IMR-90 (cell line): ENCODE measurements around the gene LRRC10B. TPM values are rescaled to one million over a fixed set of nuclear protein-coding genes. Genes with fewer than 3 reads are reported as not detected.
"Not testable (repeated sequence)": the region's sequence is repeated elsewhere in the genome, so short reads cannot be mapped to it uniquely, and the experiment has no call there.

Experiments
- ATAC-seq: fragments of 200-7000 bp; cut with Tn5 transposase; 2 replicates; pipeline ENCODE4 v1.9.1; 2020; ENCODE audit warnings: low read depth, mild to moderate bottlenecking, moderate library complexity
- BruUV-seq: library from RNA; stranded (reverse); fragments of 400-500 nt; replicated peaks from 2 replicates; lab custom pipeline; 2021; lab: Mats Ljungman, UMichigan
- CTCF ChIA-PET: fragments of 300-600 bp; formaldehyde crosslinking; extraction: SDS; loops from one replicate; lab custom pipeline; 2021; ENCODE audit warnings: antibody characterized with exemption; lab: Yijun Ruan, JAX
- POLR2A ChIA-PET: fragments of 300-600 bp; sonication (Branson Sonifier 250); formaldehyde crosslinking; loops from one replicate; lab custom pipeline; 2022; ENCODE audit warnings: antibody characterized with exemption; ENCODE audit not compliant: unreplicated experiment; lab: Charles Lee
- DNase-seq: peaks from one replicate; pipeline ENCODE4 v3.0.0; 2013
- H2AFZ ChIP-seq: replicated peaks from 2 replicates; pipeline ENCODE3; 2013; ENCODE audit warnings: low read length, mild to moderate bottlenecking; ENCODE audit not compliant: poor library complexity
- H2AK5ac ChIP-seq: 2 replicates; pipeline ENCODE4 v1.6.1; 2013; ENCODE audit warnings: low read depth, low read length, inconsistent platforms
- H2AK9ac ChIP-seq: replicated peaks from 2 replicates; pipeline ENCODE3; 2013; ENCODE audit warnings: mild to moderate bottlenecking, low read depth, low read length, moderate library complexity; ENCODE audit not compliant: poor library complexity
- H2BK120ac ChIP-seq: 2 replicates; pipeline ENCODE4 v1.6.1; 2013; ENCODE audit warnings: low read depth, low read length, inconsistent platforms
- H2BK15ac ChIP-seq: 3 replicates; pipeline ENCODE4 v1.6.1; 2013; ENCODE audit warnings: low read depth, low read length, inconsistent platforms
- H2BK20ac ChIP-seq: 2 replicates; pipeline ENCODE4 v1.6.1; 2013; ENCODE audit warnings: low read depth, mild to moderate bottlenecking, inconsistent platforms, low read length, moderate library complexity
- H2BK5ac ChIP-seq: 2 replicates; pipeline ENCODE4 v1.6.1; 2013; ENCODE audit warnings: mild to moderate bottlenecking, low read depth, low read length, inconsistent platforms; ENCODE audit not compliant: poor library complexity, severe bottlenecking
- H3K14ac ChIP-seq: replicated peaks from 2 replicates; pipeline ENCODE4 v1.6.1; 2013; ENCODE audit warnings: low read depth, low read length, inconsistent platforms
- H3K18ac ChIP-seq: 2 replicates; pipeline ENCODE4 v1.6.1; 2013; ENCODE audit warnings: low read depth, low read length, control low read depth
- H3K23ac ChIP-seq: 2 replicates; pipeline ENCODE4 v1.6.1; 2013; ENCODE audit warnings: low read depth, low read length, inconsistent platforms
- H3K27ac ChIP-seq: 2 replicates; pipeline ENCODE4 v1.5.1; 2013; ENCODE audit warnings: mild to moderate bottlenecking, control low read depth, low read length; ENCODE audit not compliant: insufficient read depth
- H3K27me3 ChIP-seq: 2 replicates; pipeline ENCODE4 v1.6.1; 2013; ENCODE audit warnings: low read length; ENCODE audit not compliant: control insufficient read depth, insufficient read depth
- H3K36me3 ChIP-seq: 2 replicates; pipeline ENCODE4 v1.6.1; 2013; ENCODE audit warnings: low read length, mixed read lengths; ENCODE audit not compliant: control insufficient read depth, insufficient read depth
- H3K4ac ChIP-seq: 2 replicates; pipeline ENCODE4 v1.6.1; 2013; ENCODE audit warnings: low read depth, low read length, inconsistent platforms
- H3K4me1 ChIP-seq: 2 replicates; pipeline ENCODE4 v1.6.1; 2013; ENCODE audit warnings: low read length, mixed read lengths; ENCODE audit not compliant: control insufficient read depth, insufficient read depth
- H3K4me2 ChIP-seq: 2 replicates; pipeline ENCODE4 v1.6.1; 2013; ENCODE audit warnings: low read depth, mild to moderate bottlenecking, control low read depth, low read length, moderate library complexity
- H3K4me3 ChIP-seq: 2 replicates; pipeline ENCODE4 v1.5.1; 2013; ENCODE audit warnings: low read depth, mild to moderate bottlenecking, control low read depth, low read length, moderate library complexity; ENCODE audit not compliant: insufficient read depth
- H3K56ac ChIP-seq: 2 replicates; pipeline ENCODE4 v1.6.1; 2013; ENCODE audit warnings: low read length, inconsistent platforms; ENCODE audit not compliant: insufficient read depth; ENCODE audit errors: extremely low read depth
- H3K79me1 ChIP-seq, 2 experiments: 2 replicates each; pipeline ENCODE4 v1.6.1; 2013; ENCODE audit warnings: low read length in 2 of 2, inconsistent platforms in 1 of 2, low read depth in 1 of 2
- H3K9ac ChIP-seq: 2 replicates; pipeline ENCODE4 v1.6.1; 2013; ENCODE audit warnings: low read depth, low read length, control low read depth
- H3K9me1 ChIP-seq: 2 replicates; pipeline ENCODE4 v1.6.1; 2013; ENCODE audit warnings: low read length, inconsistent platforms; ENCODE audit not compliant: insufficient read depth
- H3K9me3 ChIP-seq: 2 replicates; pipeline ENCODE4 v1.6.1; 2013; ENCODE audit warnings: low read length; ENCODE audit not compliant: control insufficient read depth, insufficient read depth
- H4K20me1 ChIP-seq: 2 replicates; pipeline ENCODE4 v1.6.1; 2013; ENCODE audit warnings: low read length, inconsistent platforms; ENCODE audit not compliant: insufficient read depth
- H4K5ac ChIP-seq: 2 replicates; pipeline ENCODE4 v1.6.1; 2013; ENCODE audit warnings: mild to moderate bottlenecking, low read depth, low read length, control low read depth
- H4K8ac ChIP-seq, 2 experiments: 2 replicates each; pipeline ENCODE4 v1.6.1; 2013; ENCODE audit warnings: low read depth in 2 of 2, low read length in 2 of 2, control low read depth in 1 of 2, inconsistent platforms in 1 of 2
- H4K91ac ChIP-seq: 2 replicates; pipeline ENCODE4 v1.6.1; 2013; ENCODE audit warnings: low read depth, low read length, inconsistent platforms; ENCODE audit not compliant: insufficient read depth
- WGBS, 2 experiments: methylation state at CpG; one replicate each; pipeline versions ENCODE4 v1.1.5 to v1.1.7; 2013; ENCODE audit warnings: missing lambda C conversion rate in 2 of 2; ENCODE audit not compliant: insufficient read length in 1 of 2; ENCODE audit errors: extremely low coverage in 2 of 2; 5-methylcytosine and 5-hydroxymethylcytosine counted together
- dilution Hi-C: fragments of 300-500 bp; cut with HindIII; formaldehyde crosslinking; loops from one replicate; pipeline ENCODE4 v1.14.3; 2018; ENCODE audit warnings: low sequenced_read_pairs; ENCODE audit not compliant: unreplicated experiment
- in situ Hi-C: fragments of 300-500 bp; cut with MboI; formaldehyde crosslinking; loops from 3 replicates; pipeline ENCODE4 v1.14.3; 2019; ENCODE audit warnings: low sequenced_read_pairs, inconsistent platforms, mixed read lengths
- intact Hi-C: fragments of 100-400 bp; cut with micrococcal nuclease; formaldehyde crosslinking; loops from 2 replicates; pipeline ENCODE4 v1.10.0; 2022
- polyA plus RNA-seq, 3 experiments: library from polyadenylated mRNA; depleted of rRNA; stranded (reverse); fragments of >200 nt; gene quantifications; 2 replicates each; pipeline ENCODE4 v1.2.3, GENCODE V29; 2012; ENCODE audit warnings: low replicate concordance in 1 of 3
- total RNA-seq: library from RNA; depleted of rRNA; stranded (reverse); fragments of >200 nt; gene quantifications from 2 replicates; pipeline ENCODE4 v1.2.3, GENCODE V29; 2012

The LRRC10B gene
- total and polyA plus RNA-seq, 2 of the 4 experiments (the other 2 are of a cell fraction), result not detected

GRCh38 chr11:61467602-61468001 lies 40.9 kb upstream of the LRRC10B start:
- H4K5ac ChIP-seq, H2AK5ac ChIP-seq, H3K14ac ChIP-seq, H3K4ac ChIP-seq, H2BK120ac ChIP-seq, in situ Hi-C loops, H3K18ac ChIP-seq, dilution Hi-C loops, H3K27ac ChIP-seq, H3K27me3 ChIP-seq, H2AK9ac ChIP-seq, CTCF ChIA-PET, H4K91ac ChIP-seq, H3K9ac ChIP-seq, H3K4me2 ChIP-seq, H2BK5ac ChIP-seq, H3K79me1 ChIP-seq, ATAC-seq, H3K4me1 ChIP-seq, H2BK15ac ChIP-seq, H2BK20ac ChIP-seq, H2AFZ ChIP-seq, H3K9me3 ChIP-seq, intact Hi-C loops, BruUV-seq, H4K8ac ChIP-seq, H3K36me3 ChIP-seq, H3K23ac ChIP-seq, POLR2A ChIA-PET, H4K20me1 ChIP-seq, H3K56ac ChIP-seq, DNase-seq, H3K4me3 ChIP-seq: not testable (repeated sequence)
- WGBS, 2 experiments, result no CpG with 5 or more reads among the region's 6 CpGs
- H3K9me1 ChIP-seq, result peaks cover 12% of the 10 kb centered on the region; the same call in 1 of the 2 replicates
